NCI-H2081 treated with DMSO at 0.1 percent for 48 hours (cell line): ENCODE results near the gene DCXR.

Experiments
- DNase-seq: peaks from one replicate; lab custom pipeline; 2025; lab: John Stamatoyannopoulos, UW

The DCXR gene

DNA sequence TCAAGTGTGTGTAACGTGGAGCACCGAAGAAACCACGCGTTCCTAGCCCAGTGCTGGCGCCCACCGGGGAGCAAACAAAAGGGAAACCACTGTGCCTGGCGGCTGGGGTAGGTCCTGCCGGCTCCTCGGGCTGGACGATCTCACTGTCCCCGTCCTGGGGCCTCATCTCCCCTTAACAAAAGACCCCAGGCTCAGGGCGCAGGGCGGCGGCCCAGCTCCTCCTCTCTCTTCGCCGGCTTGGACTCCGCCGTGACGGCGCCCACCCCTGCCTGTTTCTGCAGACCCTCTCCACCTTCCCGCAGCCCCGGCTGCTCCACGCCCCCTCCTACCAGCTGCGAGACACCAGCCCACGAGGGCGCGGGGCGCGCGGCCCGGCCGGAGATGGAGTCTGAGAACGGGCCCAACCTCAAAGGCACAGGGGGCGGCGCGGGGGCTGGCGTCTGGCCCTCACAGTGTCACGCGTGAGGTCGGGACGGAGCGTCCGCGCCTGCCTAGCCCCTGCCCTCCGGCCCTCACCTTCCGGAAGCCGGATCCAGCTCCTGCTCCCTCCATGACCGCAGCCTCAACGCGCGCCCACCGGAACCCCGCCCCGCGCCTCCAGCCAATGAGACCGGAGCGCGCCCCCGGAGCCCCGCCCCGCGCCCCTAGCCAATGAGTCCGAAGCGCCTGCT lies 15.1 kb downstream of the DCXR start, which contains the start of gene CENPX:
Gene CENPX, minus strand, starts transcription at position 569 of the 671 bp plus-strand sequence. Its CDS starts 17 bp downstream, at position 552.
- no peak for DNase-seq

DNA sequence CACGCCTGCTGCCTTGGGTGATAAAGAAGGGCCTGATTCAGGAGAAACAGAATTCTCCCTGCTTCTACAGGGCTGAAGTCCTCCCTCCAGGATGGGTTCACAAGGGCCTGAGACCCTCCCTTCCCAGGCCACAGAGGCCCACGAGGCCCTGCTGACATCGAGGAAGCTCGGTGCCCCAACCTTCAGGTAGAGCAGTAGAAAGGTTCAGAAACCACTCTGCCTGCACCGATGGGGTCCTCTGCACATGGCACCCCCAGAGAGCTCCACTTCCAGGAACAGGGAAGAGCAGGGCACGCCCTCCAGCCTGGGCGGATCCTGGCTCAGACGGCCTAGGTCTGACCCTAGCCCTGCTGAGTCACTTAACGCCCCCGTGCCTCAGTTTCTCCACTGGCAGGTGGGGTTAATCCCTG lies 15.6 kb downstream of the DCXR start:
- DNase-seq = no peak

DNA sequence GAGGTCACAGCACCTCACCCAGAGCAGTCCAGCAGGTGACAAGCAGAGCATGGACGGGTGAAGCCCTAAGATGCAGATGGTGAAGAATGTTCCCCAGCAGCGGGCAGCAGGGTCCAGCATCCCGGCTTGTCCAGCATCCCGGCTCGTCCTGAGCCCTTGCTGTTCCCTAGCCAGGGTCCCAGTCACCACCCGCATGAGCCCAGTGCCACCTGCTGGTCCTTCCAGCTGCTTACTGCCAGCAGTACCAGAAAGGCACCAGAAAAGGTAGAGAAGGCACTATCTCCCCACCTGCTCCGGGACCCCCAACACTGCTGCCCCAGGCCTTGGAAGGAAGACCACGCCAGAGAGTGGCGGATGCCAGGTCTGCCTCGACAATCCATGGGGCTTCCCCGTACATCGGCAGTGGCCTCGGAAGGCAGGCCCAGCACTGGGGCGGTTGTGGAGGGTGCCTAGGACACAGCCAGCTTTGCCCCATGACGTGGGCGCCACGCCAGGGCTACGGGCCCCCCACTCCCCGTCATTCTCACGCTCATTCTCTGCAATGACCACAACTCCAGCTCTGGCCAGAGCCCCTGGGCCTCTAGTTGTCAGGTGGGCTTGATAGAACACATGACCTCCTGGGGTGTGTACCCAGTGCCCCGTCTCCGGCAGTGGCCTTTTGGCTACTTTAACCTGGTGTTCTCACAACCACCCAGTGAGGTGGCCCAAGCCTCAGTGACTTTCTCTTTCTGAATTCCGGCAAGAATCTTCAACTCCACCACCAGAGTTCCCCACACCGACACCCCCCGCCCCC lies 16.2 kb downstream of the DCXR start:
- no peak for DNase-seq

DNA sequence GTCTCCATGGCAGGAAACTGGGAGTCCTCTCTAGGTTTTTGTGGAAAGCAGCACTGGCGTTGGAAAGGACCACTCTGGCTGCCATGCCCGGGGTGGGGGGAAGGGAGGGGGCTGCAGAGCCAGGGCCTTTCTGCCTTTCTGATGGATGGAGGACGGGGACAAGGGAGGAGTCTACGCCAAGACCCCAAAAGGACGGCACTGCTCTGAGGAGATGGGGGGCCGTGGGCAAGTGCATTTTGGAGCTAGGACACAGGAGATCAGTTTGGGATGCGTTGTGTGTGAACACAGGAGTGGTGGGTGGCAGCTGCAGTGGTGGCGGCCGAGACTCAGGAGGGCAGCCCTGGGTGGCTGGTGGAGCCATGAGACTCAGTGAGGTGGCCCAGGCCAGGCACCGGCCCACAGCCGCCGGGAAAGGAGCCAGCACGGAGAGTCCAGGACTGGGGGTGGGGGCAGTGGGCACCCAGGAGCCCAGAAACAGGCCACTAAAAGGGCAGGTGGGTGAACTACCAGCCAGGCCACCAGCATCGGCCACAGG lies 16.9 kb downstream of the DCXR start:
- DNase-seq = no peak

GRCh38 chr17:82019690-82020571 lies 17.6 kb downstream of the DCXR start:
- no peak for DNase-seq

DNA sequence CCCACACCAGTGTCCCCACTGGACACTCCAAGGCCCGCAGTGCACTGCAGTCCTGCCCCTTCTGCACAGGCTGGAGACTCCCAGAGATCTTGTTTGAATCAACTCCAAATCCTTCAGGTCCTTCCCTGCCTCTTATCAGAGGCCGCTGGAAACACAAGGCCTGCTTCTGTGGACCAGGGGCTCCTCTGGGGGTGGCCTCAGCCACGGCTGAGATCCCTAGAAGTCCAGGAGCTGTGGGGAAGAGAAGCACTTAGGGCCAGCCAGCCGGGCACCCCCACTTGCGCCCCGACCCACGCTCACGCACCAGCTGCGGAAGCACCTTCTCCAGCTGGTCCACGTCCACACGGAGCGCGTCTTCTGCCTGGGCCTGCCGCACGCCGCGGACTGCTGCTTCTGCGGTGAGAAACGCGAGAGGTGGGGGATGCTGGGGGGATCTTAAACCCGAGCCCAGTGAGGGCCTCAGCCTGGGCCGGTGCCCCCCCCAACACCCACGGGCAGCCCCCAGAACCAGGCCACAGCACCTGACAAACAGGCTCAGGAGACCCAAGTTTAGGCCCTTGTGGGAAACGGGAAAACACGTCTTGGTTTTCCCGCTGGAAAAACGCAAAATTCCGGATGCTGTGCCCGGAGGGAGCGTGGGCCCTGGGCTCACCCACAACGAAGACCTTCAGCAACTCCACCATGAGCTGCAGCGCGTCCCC lies 18.4 kb downstream of the DCXR start:
- DNase-seq = no peak

DNA sequence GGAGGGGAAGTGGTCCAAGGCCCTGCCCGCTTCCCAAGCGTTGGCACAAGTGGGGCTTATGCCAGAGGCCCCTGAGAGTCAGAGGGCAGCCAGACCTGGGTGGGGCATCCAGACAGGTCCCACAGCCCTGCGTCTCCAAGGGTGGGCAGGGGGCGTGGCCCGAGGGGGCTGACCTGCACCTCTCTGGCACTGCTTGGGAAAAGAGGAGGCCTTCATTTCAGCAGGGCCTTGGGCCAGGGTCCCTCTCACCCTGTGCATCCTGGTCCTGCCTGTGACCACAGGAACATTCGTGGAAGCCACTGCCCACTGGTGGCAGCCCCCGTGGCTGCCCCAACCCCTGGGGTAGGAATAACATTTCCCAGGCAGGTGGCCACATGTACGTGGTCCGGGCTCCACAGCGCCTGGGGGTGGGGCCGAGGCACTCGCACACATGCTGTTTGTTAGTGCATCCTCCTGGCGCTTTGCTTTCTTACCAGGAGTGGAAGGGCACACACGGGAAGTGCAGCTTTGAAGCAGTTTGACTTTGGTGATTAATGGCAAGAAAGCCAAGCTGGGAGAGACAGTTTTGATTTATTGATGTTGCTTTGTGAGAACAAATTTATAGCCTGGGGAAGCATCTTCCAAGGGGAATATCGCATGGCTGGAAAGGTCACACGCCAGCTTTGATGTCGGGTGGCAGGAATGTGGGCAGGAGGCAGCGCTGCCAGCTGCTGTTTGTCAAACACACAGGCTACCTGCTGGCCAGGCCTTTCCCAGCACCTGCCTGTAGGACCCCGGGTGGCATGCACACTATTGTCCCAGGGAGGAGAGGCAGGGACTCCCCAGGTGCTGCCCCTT lies 19.1 kb downstream of the DCXR start:
- DNase-seq = peak; percentile 67

- no peak for DNase-seq
Measured at GRCh38 chr17:82017612-82018151, 19.8 kb downstream of the DCXR start.

GRCh38 chr17:82016875-82017459 lies 20.5 kb downstream of the DCXR start:
- no peak for DNase-seq

- no peak for DNase-seq
Measured at GRCh38 chr17:82016061-82016874, 21.2 kb downstream of the DCXR start.

DNA sequence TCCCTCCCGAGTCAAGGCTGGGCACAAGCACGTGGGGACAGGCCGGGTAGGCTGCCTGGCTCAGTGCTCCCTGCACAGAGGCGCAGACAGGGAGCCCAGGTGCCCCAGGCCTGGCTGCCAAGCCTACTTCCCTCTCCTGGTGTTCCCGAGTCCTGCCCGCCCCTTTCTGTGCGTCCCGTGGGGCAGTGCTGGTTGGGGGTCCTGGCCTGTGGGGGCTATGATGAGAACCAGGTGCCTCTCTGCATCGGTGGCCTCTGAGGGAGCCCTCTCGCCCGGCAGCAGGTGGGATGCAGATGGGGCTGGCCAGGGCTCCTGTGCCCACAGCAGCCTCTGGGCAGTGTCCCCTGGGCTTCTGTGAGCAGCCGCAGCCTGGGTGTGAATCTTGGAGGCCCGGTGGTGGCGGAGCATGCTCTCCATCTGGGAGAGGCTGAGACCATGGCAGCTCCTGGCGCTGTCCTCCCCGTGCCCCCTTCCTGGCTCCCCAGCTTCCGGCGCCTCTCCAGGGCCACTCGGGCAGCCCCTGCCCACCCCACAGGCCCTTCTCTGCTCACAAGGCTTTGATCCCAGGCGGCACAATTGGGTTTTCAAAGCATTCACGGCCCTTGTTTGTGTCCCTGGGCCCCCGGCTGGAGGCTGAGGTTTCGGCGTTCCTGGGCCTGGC lies 22.1 kb downstream of the DCXR start:
- DNase-seq = no peak

GRCh38 chr17:82014971-82015310 lies 22.6 kb downstream of the DCXR start:
- no peak for DNase-seq

DNA sequence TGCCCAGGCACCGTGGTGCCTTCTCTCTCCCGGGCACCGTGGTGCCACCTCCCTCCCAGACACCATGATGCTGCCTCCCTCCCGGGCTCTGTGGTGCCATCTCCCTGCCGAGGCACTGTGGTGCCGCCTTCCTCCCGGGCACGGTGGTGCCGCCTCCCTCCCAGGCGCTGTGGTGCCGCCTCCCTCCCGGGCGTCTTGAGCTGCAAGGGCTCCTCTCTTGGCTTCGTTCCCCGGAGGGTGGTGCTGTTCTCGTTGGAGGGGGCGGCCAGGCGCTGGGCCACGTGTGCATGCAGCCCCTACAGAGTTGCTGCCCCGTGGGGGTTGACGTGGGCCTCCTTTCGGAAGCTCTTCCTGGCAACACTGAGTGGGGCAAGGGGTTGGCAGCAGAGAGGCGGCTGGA lies 23.1 kb downstream of the DCXR start:
- no peak for DNase-seq

DNA sequence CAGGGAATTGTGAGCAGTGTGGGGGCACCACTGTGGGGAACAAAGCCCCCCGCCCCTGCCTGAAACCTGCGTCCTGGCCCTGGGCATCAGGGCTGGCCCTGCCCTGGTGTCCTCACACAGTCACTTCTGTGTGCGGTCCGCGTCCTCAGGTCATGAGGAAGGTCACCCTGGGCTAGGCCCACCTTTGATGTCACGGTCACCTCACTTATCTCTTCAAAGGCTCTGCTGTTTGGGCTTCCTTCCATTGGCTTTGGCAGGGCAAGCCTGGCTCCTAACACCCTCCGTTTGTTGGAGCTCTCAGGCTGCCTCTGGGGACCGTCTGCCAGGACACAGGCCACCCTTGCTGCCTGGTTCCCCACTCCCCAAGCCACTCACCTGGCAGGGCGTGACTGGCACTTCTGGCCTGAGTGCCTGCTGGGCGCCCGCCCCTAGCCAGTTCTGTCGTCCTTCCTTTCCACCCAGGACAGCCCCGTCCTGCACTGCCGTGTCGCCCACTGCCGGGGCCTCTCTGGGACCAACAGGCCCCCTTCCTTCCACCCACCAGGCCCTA lies 23.6 kb downstream of the DCXR start:
- no peak for DNase-seq

- no peak for DNase-seq
Measured at GRCh38 chr17:82013341-82013740, 24.2 kb downstream of the DCXR start.

DNA sequence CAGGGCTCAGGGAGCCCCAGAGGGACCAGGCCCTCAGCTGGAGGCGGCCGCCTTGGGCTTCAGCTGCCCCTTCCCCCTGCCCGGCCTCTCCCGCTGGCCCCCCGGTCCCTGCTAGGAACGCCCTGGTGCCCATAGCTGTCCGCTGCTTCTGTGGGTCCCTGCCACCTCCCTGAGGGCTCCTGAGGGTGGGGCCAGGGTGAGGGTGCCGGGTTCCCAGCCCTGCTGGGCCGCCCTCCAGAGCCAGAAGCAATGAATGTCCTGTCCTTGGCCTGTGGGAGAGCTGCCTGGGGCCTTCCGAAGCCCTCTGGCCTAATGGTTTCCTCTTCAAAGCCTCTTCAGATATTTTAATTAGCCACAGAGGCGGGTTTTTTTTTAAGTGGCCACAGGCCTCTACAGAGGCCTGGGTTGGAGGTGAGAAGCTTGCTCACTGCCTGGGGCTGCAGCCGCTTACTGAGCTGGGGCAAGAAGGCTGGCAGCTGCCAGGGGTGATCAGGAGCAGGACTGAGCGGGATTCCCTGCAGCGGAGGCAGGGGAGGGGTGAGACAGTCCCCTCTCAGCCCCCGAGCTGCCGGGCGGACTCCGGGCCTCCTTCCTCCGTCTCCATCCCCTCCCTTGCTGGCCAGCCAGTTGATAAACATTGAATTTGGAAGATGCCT lies 24.7 kb downstream of the DCXR start:
- DNase-seq = no peak

- DNase-seq = no peak
Measured at GRCh38 chr17:82012261-82012639, 25.2 kb downstream of the DCXR start.

DNA sequence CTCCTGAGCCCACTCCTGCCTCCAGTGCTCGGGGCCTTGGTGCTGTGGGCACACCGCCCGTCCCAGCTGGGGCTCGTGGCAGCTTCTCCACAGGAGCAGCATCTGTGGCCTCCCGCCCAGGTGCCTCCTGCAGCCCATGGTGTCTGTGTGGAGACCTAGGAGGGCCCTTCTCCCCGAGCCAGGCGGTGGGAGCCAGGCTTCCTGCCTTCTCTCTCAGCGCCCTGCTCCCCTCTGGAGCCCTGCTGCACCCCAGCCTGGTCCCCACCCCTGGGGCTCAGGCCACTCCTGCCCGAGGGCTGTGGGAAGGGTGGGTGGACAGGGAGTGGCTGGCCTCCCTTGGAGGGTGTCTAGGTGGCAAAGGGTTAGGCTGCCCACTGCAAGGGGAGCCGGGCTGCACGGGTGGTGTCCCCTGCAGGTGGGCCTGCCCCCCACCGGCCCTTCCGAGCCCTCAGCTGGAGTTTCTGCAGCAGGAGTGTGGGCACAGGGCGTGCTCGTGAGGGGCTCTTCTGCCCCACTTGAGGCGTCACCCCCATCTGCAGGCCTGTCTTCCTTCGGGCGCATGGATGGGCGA lies 25.8 kb downstream of the DCXR start:
- no peak for DNase-seq
